A549 (cell line): ENCODE results near the gene OR13F1. TPM values are rescaled to one million over a fixed set of nuclear protein-coding genes. Genes with fewer than 3 reads are reported as not detected.

Experiments used
- ATAC-seq, 2 experiments: fragments of 200-7000 bp in 1 of 2; fragments of >200 bp in 1 of 2; cut with Nextera tagmentation in 1 of 2; cut with Tn5 transposase in 1 of 2; 3 replicates each; pipeline versions ENCODE4 v1.8.0 to v1.9.1; 2018 to 2020; ENCODE audit warnings: mild to moderate bottlenecking in 1 of 2, moderate library complexity in 1 of 2
- CTCF ChIA-PET: fragments of 300-600 bp; sonication (Branson Sonifier 250); formaldehyde crosslinking; extraction: SDS; loops from one replicate; lab custom pipeline; 2021; ENCODE audit warnings: antibody characterized with exemption, inconsistent platforms; lab: Yijun Ruan, JAX
- POLR2A ChIA-PET: fragments of 350-600 bp; formaldehyde crosslinking; extraction: SDS; loops from one replicate; lab custom pipeline; 2021; ENCODE audit warnings: antibody characterized with exemption, inconsistent platforms; lab: Yijun Ruan, JAX
- DNase-seq, 2 experiments: peaks; one replicate each; pipeline versions ENCODE4 v3.0.0 to v3.0.0-alpha.2; 2011 to 2016; ENCODE audit warnings: low read depth in 1 of 2, low spot score in 1 of 2
- FAIRE-seq: peaks from 2 replicates; lab custom pipeline; 2011; peaks lifted over from hg19 to GRCh38; lab: Jason Lieb, UNC
- H3K27ac ChIP-seq, 2 experiments: fragments of >200 bp; sonication (Bioruptor Twin); formaldehyde crosslinking; 3 replicates each; pipeline ENCODE4 v1.5.1; 2016 to 2017
- H3K4me1 ChIP-seq: fragments of >200 bp; sonication (Bioruptor Twin); formaldehyde crosslinking; 3 replicates; pipeline ENCODE4 v1.6.1; 2016
- H3K4me2 ChIP-seq: fragments of >200 bp; sonication (Bioruptor Twin); formaldehyde crosslinking; 3 replicates; pipeline ENCODE4 v1.6.1; 2016
- H3K4me3 ChIP-seq: fragments of >200 bp; sonication (Bioruptor Twin); formaldehyde crosslinking; 3 replicates; pipeline ENCODE4 v1.5.1; 2016
- H3K9me3 ChIP-seq: fragments of >200 bp; sonication (Bioruptor Twin); formaldehyde crosslinking; 3 replicates; pipeline ENCODE4 v1.6.1; 2016
- CBX2 ChIP-seq: fragments of 200-600 bp; sonication (generic); IDR thresholded peaks from 2 replicates; pipeline ENCODE4 v1.6.1; 2016; ENCODE audit warnings: low read depth, mild to moderate bottlenecking, borderline replicate concordance
- CEBPB ChIP-seq, 2 experiments: fragments of >200 bp in 1 of 2; sonication (Bioruptor Twin) in 1 of 2; formaldehyde crosslinking in 1 of 2; IDR thresholded peaks; 2 replicates each; pipeline ENCODE4 v1.6.1; 2012 to 2016
- EHF ChIP-seq: fragments of 250-450 bp; sonication (Bioruptor Pico); IDR thresholded peaks from 2 replicates; pipeline ENCODE4 v1.5.0; 2020; ENCODE audit warnings: mild to moderate bottlenecking
- EHMT2 ChIP-seq: fragments of 200-600 bp; sonication (generic); IDR thresholded peaks from 2 replicates; pipeline ENCODE4 v1.6.1; 2016; ENCODE audit warnings: antibody characterized with exemption, low read depth, mild to moderate bottlenecking, moderate library complexity
- ELK1 ChIP-seq: fragments of 150-350 bp; IDR thresholded peaks from 2 replicates; pipeline ENCODE4 v1.6.1; 2014; ENCODE audit warnings: low read depth, mild to moderate bottlenecking, low read length
- HMGXB4 ChIP-seq: fragments of 250-450 bp; sonication (Bioruptor Pico); IDR thresholded peaks from 2 replicates; pipeline ENCODE4 v1.5.0; 2021; ENCODE audit warnings: mild to moderate bottlenecking, moderate library complexity, borderline replicate concordance
- HOXB5 ChIP-seq: fragments of 250-450 bp; sonication (Bioruptor Pico); IDR thresholded peaks from 2 replicates; pipeline ENCODE4 v1.5.0; 2020; ENCODE audit warnings: mild to moderate bottlenecking, moderate library complexity
- KDM1A ChIP-seq: fragments of 200-600 bp; sonication (generic); IDR thresholded peaks from 2 replicates; pipeline ENCODE4 v1.6.1; 2016; ENCODE audit warnings: low read depth, mild to moderate bottlenecking
- KDM5A ChIP-seq: fragments of 200-600 bp; sonication (generic); IDR thresholded peaks from 2 replicates; pipeline ENCODE4 v1.6.1; 2016; ENCODE audit warnings: antibody characterized with exemption, mild to moderate bottlenecking
- MAX ChIP-seq: IDR thresholded peaks from 2 replicates; pipeline ENCODE4 v1.6.1; 2012
- NPAS2 ChIP-seq: fragments of 250-450 bp; sonication (Bioruptor Pico); IDR thresholded peaks from 2 replicates; pipeline ENCODE4 v1.8.0; 2022; ENCODE audit warnings: mild to moderate bottlenecking, moderate library complexity, borderline replicate concordance
- NR3C1 ChIP-seq: fragments of >200 bp; sonication (Bioruptor Twin); formaldehyde crosslinking; IDR thresholded peaks from 3 replicates; pipeline ENCODE4 v1.6.1; 2017
- POLR2AphosphoS2 ChIP-seq: conservative IDR thresholded peaks from 2 replicates; pipeline ENCODE4 v1.6.1; 2012; ENCODE audit warnings: low read length, improper control_type of control experiment, inconsistent platforms
- RAD21 ChIP-seq, 2 experiments: fragments of >200 bp in 1 of 2; sonication (Bioruptor Twin) in 1 of 2; formaldehyde crosslinking in 1 of 2; IDR thresholded peaks in 1 of 2; conservative IDR thresholded peaks in 1 of 2; 2 replicates in 1 of 2; 3 replicates in 1 of 2; pipeline ENCODE4 v1.6.1; 2012 to 2018; ENCODE audit warnings: inconsistent platforms in 1 of 2
- RARB ChIP-seq: fragments of 250-450 bp; sonication (Bioruptor Pico); IDR thresholded peaks from 2 replicates; pipeline ENCODE4 v1.8.0; 2021; ENCODE audit warnings: mild to moderate bottlenecking, moderate library complexity
- REST ChIP-seq: fragments of 200-600 bp; sonication (generic); IDR thresholded peaks from 2 replicates; pipeline ENCODE4 v1.6.1; 2016; ENCODE audit warnings: antibody characterized with exemption, mild to moderate bottlenecking, moderate library complexity
- SMC3 ChIP-seq: fragments of >200 bp; sonication (Bioruptor Twin); formaldehyde crosslinking; IDR thresholded peaks from 3 replicates; pipeline ENCODE4 v1.6.1; 2018; ENCODE audit warnings: inconsistent platforms
- TFCP2L1 ChIP-seq: fragments of 250-450 bp; sonication (Bioruptor Pico); IDR thresholded peaks from 2 replicates; pipeline ENCODE4 v1.5.0; 2021; ENCODE audit warnings: mild to moderate bottlenecking
- TP53 ChIP-seq: fragments of 250-450 bp; sonication (Bioruptor Pico); IDR thresholded peaks from 2 replicates; pipeline ENCODE4 v1.5.0; 2021; ENCODE audit warnings: mild to moderate bottlenecking, moderate library complexity
- ZC3H11A ChIP-seq: fragments of 450-650 bp; IDR thresholded peaks from 2 replicates; pipeline ENCODE4 v1.6.1; 2014; ENCODE audit warnings: antibody characterized with exemption, mild to moderate bottlenecking
- WGBS: methylation state at CpG from one replicate; pipeline ENCODE4 v1.1.6; 2017; ENCODE audit errors: missing lambda C conversion rate; 5-methylcytosine and 5-hydroxymethylcytosine counted together
- polyA plus RNA-seq, 4 experiments: library from polyadenylated mRNA; depleted of rRNA in 3 of 4; stranded (reverse); fragments of >200 nt; fragmentation: RNase III in 1 of 4; extraction: RNeasy Plus Mini Kit Qiagen cat#74134 plus additional on column Dnase treatment in 1 of 4; gene quantifications; 2 replicates in 3 of 4; 3 replicates in 1 of 4; pipeline ENCODE4 v1.2.3, GENCODE V29; 2011 to 2017

Gene OR13F1
- polyA plus RNA-seq, 2 of the 4 experiments (the other 2 are of a cell fraction), result not detected

- TF ChIP-seq POLR2AphosphoS2 (no peak), EHF (CRISPR knock-in tag) (no peak), CBX2 (no peak)
These were observed 32.7 kb downstream of the OR13F1 start, which contains the start of gene OR13C3 (continued) for GRCh38 chr9:104536756-104537155.

- TF ChIP-seq SMC3 (no peak), CBX2 (no peak), NPAS2 (CRISPR knock-in tag) (no peak), POLR2AphosphoS2 (no peak), EHMT2 (no peak), NR3C1 (no peak), REST (no peak), ZC3H11A (no peak), HOXB5 (CRISPR knock-in tag) (no peak), RAD21 (conservative IDR thresholded peaks at IDR 0.05 in 1 of 2, IDR thresholded peaks at IDR 0.05 in 1 of 2) (no peak), TFCP2L1 (no peak), HMGXB4 (CRISPR knock-in tag) (no peak), TP53 (CRISPR knock-in tag) (no peak), MAX (no peak), CEBPB (IDR thresholded peaks at IDR 0.05) (no peak), RARB (no peak), KDM5A (no peak), ELK1 (no peak), KDM1A (no peak)
These were observed 35.2 kb downstream of the OR13F1 start for GRCh38 chr9:104539275-104539674.

More at GRCh38 chr9:104539275-104539674, 35.2 kb downstream of the OR13F1 start:
- ChIA-PET CTCF (interaction anchor here (0.6 kb wide), 1 partner anchor 22 kb away, joined by 3 read pairs; no protein-coding TSS in a partner anchor), POLR2A (no interaction called here)
- no peak overlapping the region for H3K4me3 ChIP-seq
- no peaks in the 10 kb centered on the region for H3K9me3 ChIP-seq
- H3K4me1 ChIP-seq, result no peaks in the 10 kb centered on the region
- no peak for DNase-seq
- WGBS, result 4% methylated on average over 1 of the region's 1 CpG
- no peak overlapping the region for H3K27ac ChIP-seq
- ATAC-seq, result no peak
- H3K4me2 ChIP-seq, result no peak overlapping the region
- no peak for FAIRE-seq
